ENCODE data around the gene CD244.

GRCh38 chr1:160819186-160819585, 43.5 kb downstream of the CD244 start:
- no peak for TF ChIP-seq EP300 (IDR thresholded peaks at IDR 0.05)
- TF ChIP-seq POLR2A (IDR thresholded peaks at IDR 0.05): no peak

Data from upper lobe of left lung (tissue), 4 donors.